Psoas muscle (tissue), 8 donors: ENCODE results near the gene TOR1B. TPM values are rescaled to one million over a fixed set of nuclear protein-coding genes. Genes with fewer than 3 reads are reported as not detected.

Experiments
- ATAC-seq, 4 donors: fragments of 200-7000 bp; cut with Tn5 transposase; one replicate each; pipeline ENCODE4 v1.9.1; 2020; ENCODE audit warnings: moderate library complexity in 3 of 4, mild to moderate bottlenecking in 2 of 4
- DNase-seq, 2 donors: peaks; one replicate each; pipeline ENCODE4 v3.0.0-alpha.2; 2020
- H3K27ac ChIP-seq: fragments of 200-600 bp; one replicate; pipeline ENCODE4 v1.8.0; 2022
- H3K27me3 ChIP-seq, 3 donors: fragments of 200-600 bp in 1 of 3; one replicate each; pipeline versions ENCODE4 v1.6.1 to v1.8.0; 2013 to 2022; ENCODE audit warnings: low read length in 2 of 3, mild to moderate bottlenecking in 2 of 3, moderate library complexity in 1 of 3; ENCODE audit not compliant: insufficient read depth in 3 of 3
- H3K36me3 ChIP-seq, 2 donors: fragments of 200-600 bp in 1 of 2; one replicate each; pipeline versions ENCODE4 v1.6.1 to v1.8.0; 2013 to 2022; ENCODE audit warnings: low read depth in 1 of 2, mild to moderate bottlenecking in 1 of 2, moderate library complexity in 1 of 2; ENCODE audit not compliant: insufficient read depth in 1 of 2
- H3K4me1 ChIP-seq: fragments of 200-600 bp; one replicate; pipeline ENCODE4 v1.8.0; 2022
- H3K4me3 ChIP-seq: fragments of 200-600 bp; one replicate; pipeline ENCODE4 v1.8.0; 2022; ENCODE audit warnings: mild to moderate bottlenecking
- H3K9me3 ChIP-seq: fragments of 200-600 bp; one replicate; pipeline ENCODE4 v1.8.0; 2022
- WGBS, 3 donors: extraction: QIAGEN DNeasy Blood & Tissue Kit; methylation state at CpG; one replicate each; pipeline versions ENCODE4 v1.1.6 to v1.1.7; 2013; 5-methylcytosine and 5-hydroxymethylcytosine counted together
- intact Hi-C, 2 donors: fragments of 100-400 bp; cut with DNase I; formaldehyde crosslinking; loops; one replicate each; pipeline versions ENCODE4 v1.11.0 to v1.14.2; 2022
- polyA plus RNA-seq, 3 donors: library from polyadenylated mRNA; stranded (reverse); fragments of 200-250 nt; gene quantifications; one replicate each; pipeline ENCODE4 v1.2.3, GENCODE V29; 2013
- total RNA-seq, 4 donors: library from RNA; stranded (reverse); fragmentation: NEBNext Ultra II Directional in 2 of 4; extraction: Animal tissue kit (Norgen Biotek cat#: 25700) in 2 of 4; gene quantifications; one replicate each; pipeline versions ENCODE4 v1.2.1 to v1.2.4, GENCODE V29; 2021 to 2023
- TF ChIP-seq, protein P1 (sequence below): fragments of 200-600 bp; IDR thresholded peaks from one replicate; pipeline ENCODE4 v1.8.0; 2022; ENCODE audit warnings: antibody characterized with exemption
- donor health status: healthy with polysubstance abuse.
- donor health status: DM: no; HTN: no; CAD: no; lungs with moderate emphysema.
- donor health status: Bipolar disorder and iron deficiency.
- donor health status: healthy.
- donor health status: DM: yes; HTN: yes; CAD: no.
- donor health status: DM: no; HTN: no; CAD: no.
- donor health status: DM: no; HTN: no; CAD: no.
- donor health status: DM: yes; HTN: yes; CAD: no.

TOR1B gene
- total and polyA plus RNA-seq, 7 donors, result 13.0 to 30.1 (median 14.9) TPM

DNA sequence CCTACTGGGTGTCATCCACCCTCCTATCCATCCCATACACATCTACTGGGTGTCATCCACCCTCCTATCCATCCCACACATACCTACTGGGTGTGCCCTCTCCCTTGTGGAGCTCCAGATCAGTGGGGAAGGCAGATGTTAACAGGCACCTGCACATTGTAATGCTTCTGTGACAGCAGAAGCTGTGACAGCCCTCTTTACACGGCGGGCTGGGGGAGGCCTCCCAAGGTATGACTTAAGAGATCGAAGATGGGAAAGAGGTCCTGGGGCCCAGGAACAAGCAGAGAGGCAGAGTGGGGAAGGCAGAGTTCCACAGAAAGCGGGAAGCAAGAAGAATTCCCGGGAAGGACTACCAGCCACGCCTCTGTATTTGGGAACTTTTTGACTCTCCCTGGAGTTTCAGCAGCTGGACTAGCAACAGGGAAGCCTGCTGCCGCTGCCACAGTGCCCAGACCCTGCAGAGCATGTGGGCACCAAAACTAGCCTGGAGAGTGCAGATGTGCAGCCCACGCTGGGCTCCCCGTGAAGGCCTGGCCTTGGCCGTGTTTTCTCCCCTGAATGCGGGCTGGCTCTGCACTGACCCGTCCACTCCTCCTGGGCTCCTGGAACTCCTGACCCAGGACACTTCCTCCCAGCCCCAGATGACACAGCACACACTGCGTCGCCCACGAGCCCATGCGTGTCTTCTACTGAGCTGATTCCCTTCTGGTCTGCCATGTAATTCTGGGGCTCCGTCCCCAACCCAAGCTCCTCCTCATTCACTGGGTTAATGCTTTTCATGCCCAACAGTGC is 11.6 kb downstream of the TOR1B start:
- ATAC-seq, result no peak
- intact Hi-C loops, result no loop called here
- no peak for DNase-seq
- H3K27ac ChIP-seq, result no peak overlapping the region
- H3K4me3 ChIP-seq, result no peak overlapping the region
- WGBS, 3 donors, result 81 to 83% (median 83%) methylated on average over 17 of the region's 17 CpGs
- H3K27me3 ChIP-seq, result no peaks in the 10 kb centered on the region
- no peaks in the 10 kb centered on the region for H3K9me3 ChIP-seq
- H3K36me3 ChIP-seq, result peaks cover 0 to 94% of the 10 kb centered on the region in 2 donors
- TF ChIP-seq, protein P1, sequence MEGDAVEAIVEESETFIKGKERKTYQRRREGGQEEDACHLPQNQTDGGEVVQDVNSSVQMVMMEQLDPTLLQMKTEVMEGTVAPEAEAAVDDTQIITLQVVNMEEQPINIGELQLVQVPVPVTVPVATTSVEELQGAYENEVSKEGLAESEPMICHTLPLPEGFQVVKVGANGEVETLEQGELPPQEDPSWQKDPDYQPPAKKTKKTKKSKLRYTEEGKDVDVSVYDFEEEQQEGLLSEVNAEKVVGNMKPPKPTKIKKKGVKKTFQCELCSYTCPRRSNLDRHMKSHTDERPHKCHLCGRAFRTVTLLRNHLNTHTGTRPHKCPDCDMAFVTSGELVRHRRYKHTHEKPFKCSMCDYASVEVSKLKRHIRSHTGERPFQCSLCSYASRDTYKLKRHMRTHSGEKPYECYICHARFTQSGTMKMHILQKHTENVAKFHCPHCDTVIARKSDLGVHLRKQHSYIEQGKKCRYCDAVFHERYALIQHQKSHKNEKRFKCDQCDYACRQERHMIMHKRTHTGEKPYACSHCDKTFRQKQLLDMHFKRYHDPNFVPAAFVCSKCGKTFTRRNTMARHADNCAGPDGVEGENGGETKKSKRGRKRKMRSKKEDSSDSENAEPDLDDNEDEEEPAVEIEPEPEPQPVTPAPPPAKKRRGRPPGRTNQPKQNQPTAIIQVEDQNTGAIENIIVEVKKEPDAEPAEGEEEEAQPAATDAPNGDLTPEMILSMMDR, result no peak
- H3K4me1 ChIP-seq, result no peaks in the 10 kb centered on the region

DNA sequence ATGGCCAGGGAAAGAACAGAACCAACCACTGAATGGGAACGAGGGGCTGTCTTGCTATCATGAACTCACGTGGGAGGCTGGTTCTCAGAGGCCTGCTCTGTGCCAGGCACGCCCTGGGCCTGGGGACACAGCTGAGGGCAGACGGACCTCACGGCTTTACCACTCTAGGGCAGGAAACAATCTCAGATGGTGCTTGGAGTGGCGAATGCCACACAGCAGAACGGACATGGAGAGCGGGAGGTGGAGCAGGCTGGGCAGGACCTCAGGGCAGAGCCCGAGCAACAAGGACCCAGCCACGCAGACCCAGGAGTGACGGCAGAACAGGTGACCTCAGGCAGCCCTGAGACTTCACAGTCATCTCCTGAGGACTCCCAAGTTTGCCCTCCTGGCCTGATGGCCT is 12.3 kb downstream of the TOR1B start:
- TF ChIP-seq, protein P1, result no peak
- ATAC-seq (no peak), DNase-seq (no peak)
- WGBS, 3 donors, result 83 to 87% (median 87%) methylated on average over 8 to 11 of the region's 11 CpGs
- peaks cover 0 to 95% of the 10 kb centered on the region in 2 donors for H3K36me3 ChIP-seq
- H3K27ac ChIP-seq, result no peak overlapping the region
- H3K4me3 ChIP-seq, result no peak overlapping the region
- intact Hi-C loops, result no loop called here
- H3K27me3 ChIP-seq, result no peaks in the 10 kb centered on the region
- no peaks in the 10 kb centered on the region for H3K4me1 ChIP-seq
- no peaks in the 10 kb centered on the region for H3K9me3 ChIP-seq

DNA sequence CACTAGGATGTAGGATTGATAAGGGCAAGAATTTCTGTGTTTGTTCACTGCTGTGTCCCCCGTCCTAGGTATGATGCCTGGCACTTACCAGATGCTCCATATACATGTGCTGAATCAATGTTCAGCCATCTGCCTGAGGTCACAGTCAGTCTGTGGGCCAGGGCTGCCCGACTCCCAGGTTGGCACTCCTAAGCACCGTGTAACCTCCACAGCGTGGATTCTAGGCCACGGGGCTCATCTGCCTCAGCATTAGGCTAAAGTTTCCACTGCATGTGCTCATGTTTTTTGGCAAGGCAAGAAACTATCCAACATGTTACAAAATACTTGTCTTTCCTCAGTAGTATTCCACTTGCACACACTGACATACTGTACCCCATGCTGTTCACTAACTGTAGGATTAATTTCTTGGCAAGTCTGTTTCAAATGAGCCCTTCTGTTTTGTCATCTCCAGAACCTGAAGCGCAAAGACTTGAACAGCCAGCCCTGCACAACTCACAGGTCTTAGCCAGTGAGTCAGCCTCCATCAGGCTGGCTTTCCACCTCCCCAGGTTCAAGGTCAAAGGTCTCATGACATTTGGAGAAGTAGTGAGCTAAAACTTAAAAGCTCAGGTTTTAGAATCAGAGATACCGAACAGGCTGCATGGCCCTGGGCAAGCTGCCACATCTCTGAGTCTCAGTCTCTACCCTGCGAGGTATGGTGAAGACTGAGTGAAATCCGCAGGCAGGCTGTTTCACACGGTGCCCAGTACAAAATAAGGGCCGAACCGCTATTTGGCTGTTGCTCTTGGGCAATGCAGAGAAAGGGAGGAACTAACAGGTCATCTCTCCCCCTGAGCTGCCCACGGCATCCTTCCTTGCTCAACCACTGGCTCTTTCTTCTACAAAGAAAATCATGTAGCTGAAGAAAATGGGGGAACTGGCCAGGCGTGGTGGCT is 13.8 kb downstream of the TOR1B start:
- H3K9me3 ChIP-seq, result no peaks in the 10 kb centered on the region
- no peaks in the 10 kb centered on the region for H3K27me3 ChIP-seq
- DNase-seq (no peak), ATAC-seq (no peak)
- TF ChIP-seq, protein P1, result no peak
- 79 to 87% (median 79%) methylated on average over 14 of the region's 14 CpGs for WGBS, 3 donors
- intact Hi-C loops, result no loop called here
- peaks cover 0 to 97% of the 10 kb centered on the region in 2 donors for H3K36me3 ChIP-seq
- H3K4me3 ChIP-seq, result no peak overlapping the region
- H3K4me1 ChIP-seq, result no peaks in the 10 kb centered on the region
- H3K27ac ChIP-seq, result no peak overlapping the region

DNA sequence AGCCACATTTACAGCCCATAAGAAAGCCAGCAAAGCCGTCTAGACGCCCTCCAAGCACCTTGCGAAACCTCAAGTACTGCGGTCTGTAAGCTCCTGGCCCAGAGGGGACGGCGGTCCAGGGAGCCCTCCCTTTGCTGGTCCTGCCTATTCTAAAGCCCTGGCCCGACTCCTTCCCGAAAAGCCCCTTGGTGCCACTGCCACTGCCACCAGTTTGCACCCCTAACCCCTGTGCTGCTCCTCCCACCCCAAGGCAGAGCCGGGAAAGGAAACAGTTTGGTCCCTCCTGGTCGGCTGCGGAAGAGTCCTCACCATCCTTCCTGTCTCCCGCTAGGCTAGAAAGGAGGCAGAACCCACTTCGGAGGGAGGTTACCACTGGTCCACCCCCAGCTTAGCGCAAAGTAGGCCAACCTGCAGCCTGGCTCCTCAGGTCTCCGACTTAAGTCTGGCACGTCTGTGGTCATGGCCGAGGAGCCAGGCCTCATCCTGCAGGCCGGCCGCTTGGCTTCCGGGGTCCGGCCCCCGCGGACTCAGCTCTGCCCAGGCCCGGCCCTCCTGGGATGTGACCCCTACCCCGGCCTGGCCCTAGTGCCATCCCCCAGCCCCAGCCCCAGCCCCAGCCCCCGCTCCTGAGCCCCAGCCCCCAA is 20.0 kb downstream of the TOR1B start:
- peak in 3 of 4 donors; percentile 4 to 13 (median 7) for ATAC-seq
- no peak overlapping the region for H3K27ac ChIP-seq

More for the DNA sequence above, 20.0 kb downstream of the TOR1B start:
- 21 to 32% (median 23%) methylated on average over 19 to 26 of the region's 26 CpGs for WGBS, 3 donors
- H3K4me3 ChIP-seq, result peak overlapping the region; percentile 89
- TF ChIP-seq, protein P1, result no peak
- peaks cover 3 to 62% of the 10 kb centered on the region in 2 donors for H3K36me3 ChIP-seq
- DNase-seq, result no peak
- no peaks in the 10 kb centered on the region for H3K9me3 ChIP-seq
- H3K4me1 ChIP-seq, result no peaks in the 10 kb centered on the region
- intact Hi-C loops, result no loop called here
- no peaks in the 10 kb centered on the region for H3K27me3 ChIP-seq
